Testis (tissue), 3 donors: ENCODE results near the gene NTMT1. TPM values are rescaled to one million over a fixed set of nuclear protein-coding genes. Genes with fewer than 3 reads are reported as not detected.

ENCODE experiments used
- DNase-seq: peaks from one replicate; pipeline ENCODE4 v3.0.0-alpha.2; 2019
- H3K27ac ChIP-seq, 2 donors: fragments of 200-600 bp; sonication (generic); one replicate each; pipeline ENCODE4 v1.5.1; 2019
- H3K27me3 ChIP-seq: fragments of 200-600 bp; sonication (generic); one replicate; pipeline ENCODE4 v1.5.1; 2019
- H3K36me3 ChIP-seq: fragments of 200-600 bp; sonication (generic); one replicate; pipeline ENCODE4 v1.5.1; 2017; ENCODE audit warnings: low read depth; ENCODE audit errors: missing control alignments
- H3K4me1 ChIP-seq: fragments of 200-600 bp; sonication (generic); one replicate; pipeline ENCODE4 v1.5.1; 2019
- H3K4me3 ChIP-seq, 2 donors: fragments of 200-600 bp; sonication (generic); one replicate each; pipeline ENCODE4 v1.5.1; 2017 to 2019
- H3K9me3 ChIP-seq: fragments of 200-600 bp; sonication (generic); one replicate; pipeline ENCODE4 v1.5.1; 2017
- CTCF ChIP-seq, 3 experiments: fragments of 450-650 bp in 2 of 3; fragments of 200-600 bp in 1 of 3; sonication (generic) in 1 of 3; IDR thresholded peaks; one replicate each; pipeline ENCODE4 v1.5.1; 2016 to 2019; ENCODE audit warnings: antibody characterized with exemption in 3 of 3, mild to moderate bottlenecking in 2 of 3, moderate library complexity in 1 of 3
- POLR2A ChIP-seq: fragments of 450-650 bp; IDR thresholded peaks from one replicate; pipeline ENCODE4 v1.6.1; 2017; ENCODE audit warnings: antibody characterized with exemption, mild to moderate bottlenecking, moderate library complexity
- WGBS, 2 donors: methylation state at CpG; one replicate each; pipeline ENCODE4 v1.1.5; 2018; 5-methylcytosine and 5-hydroxymethylcytosine counted together
- intact Hi-C: fragments of 100-400 bp; cut with DNase I; formaldehyde crosslinking; loops from one replicate; pipeline ENCODE4 v1.15.1; 2023; ENCODE audit warnings: low total_unique reads
- polyA plus RNA-seq: library from polyadenylated mRNA; stranded (reverse); fragments of 350-450 nt; fragmentation: Illumina TruSeq; extraction: RNeasy Lipid Tissue Mini Kit (QIAGEN cat#74804); gene quantifications from one replicate; pipeline ENCODE4 v1.2.3, GENCODE V29; 2014; ENCODE audit warnings: low read depth, low replicate concordance; ENCODE audit not compliant: insufficient read depth
- total RNA-seq, 2 donors: library from RNA; depleted of rRNA; stranded (reverse); fragments of >200 nt; gene quantifications; one replicate each; pipeline ENCODE4 v1.2.3, GENCODE V29; 2016

The NTMT1 gene
- total and polyA plus RNA-seq, 3 donors from 2014 or later: 71.8 to 189 (median 82.6) TPM

DNA sequence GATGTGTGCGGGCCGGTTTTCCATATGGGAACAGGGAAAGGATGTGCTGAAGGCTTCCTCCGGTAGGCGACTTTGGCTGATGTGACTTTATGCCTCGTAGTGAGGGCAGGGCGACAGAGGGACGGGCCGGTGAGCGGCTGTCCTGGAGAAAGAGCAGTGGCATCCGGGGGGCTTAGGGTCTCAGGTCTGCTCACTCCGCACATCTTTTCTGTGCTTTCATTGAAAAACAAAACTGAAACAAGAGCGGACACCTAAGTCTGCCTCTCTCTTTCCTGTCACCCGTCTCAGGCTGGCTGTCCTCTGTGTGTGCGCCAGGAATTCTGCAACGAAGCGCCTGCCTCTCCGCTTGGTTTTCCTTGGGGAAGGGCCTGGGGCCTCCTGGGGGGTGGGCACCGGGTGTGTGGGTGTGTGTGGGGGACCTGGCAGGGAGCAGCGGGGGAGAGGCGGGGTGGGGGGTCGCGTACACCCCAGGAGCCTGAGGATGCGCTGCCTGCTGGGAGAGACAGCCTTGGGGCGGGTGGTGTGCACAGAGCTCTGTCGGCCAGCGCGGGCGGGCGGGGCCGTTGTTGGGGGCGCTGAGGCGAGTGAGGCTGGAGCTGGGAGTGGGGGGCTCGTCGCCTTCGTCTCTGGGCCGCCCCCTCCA, 38.9 kb downstream of the NTMT1 start:
- intact Hi-C loops: no loop called here
- no peak overlapping the region for H3K27ac ChIP-seq
- TF ChIP-seq CTCF (IDR thresholded peaks at IDR 0.05): no peak
- TF ChIP-seq POLR2A: no peak
- no peak for DNase-seq
- H3K36me3 ChIP-seq: no peaks in the 10 kb centered on the region
- peak overlapping the region; percentile 43 to 52 for H3K4me3 ChIP-seq
- no peaks in the 10 kb centered on the region for H3K27me3 ChIP-seq
- H3K4me1 ChIP-seq: no peaks in the 10 kb centered on the region
- WGBS, 2 donors: 8 to 18% methylated on average over 18 to 30 of the region's 36 CpGs
- H3K9me3 ChIP-seq: no peaks in the 10 kb centered on the region

GRCh38 chr9:129665389-129665775, 39.4 kb downstream of the NTMT1 start, which contains the start of gene PRRX2:
Gene PRRX2 (plus strand): TSS chr9:129665647. CDS start chr9:129665868, 221 bp downstream.
- intact Hi-C loops: no loop called here
- DNase-seq: peak; percentile 35

DNA sequence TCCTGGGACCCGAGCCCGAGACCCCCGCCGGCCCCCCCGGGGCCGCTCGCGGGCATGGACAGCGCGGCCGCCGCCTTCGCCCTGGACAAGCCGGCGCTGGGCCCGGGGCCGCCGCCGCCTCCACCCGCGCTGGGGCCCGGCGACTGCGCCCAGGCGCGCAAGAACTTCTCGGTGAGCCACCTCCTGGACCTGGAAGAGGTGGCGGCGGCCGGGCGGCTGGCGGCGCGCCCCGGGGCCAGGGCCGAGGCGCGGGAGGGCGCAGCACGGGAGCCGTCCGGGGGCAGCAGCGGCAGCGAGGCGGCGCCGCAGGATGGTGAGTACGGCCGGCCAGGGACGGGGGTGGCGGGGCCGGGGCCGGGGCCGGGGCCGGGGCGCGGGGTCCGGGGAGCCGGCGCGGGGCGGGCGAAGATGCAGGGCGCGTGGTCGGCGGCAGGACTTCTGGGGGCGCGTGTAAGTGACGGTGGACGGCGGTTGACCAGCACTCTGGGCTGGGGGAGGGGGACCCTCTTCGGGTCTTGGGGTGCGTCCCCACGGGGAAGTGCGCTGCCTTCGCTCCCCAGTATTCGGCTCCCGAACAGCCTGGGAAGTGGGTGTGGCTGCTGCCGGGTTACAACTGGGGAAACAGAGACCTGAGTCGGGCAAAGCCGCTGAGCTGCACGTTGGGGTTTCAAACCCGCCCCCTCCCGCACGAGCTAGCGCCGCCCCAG, 40.0 kb downstream of the NTMT1 start:
- no peak overlapping the region for H3K27ac ChIP-seq
- 7 to 9% methylated on average over 23 to 74 of the region's 88 CpGs for WGBS, 2 donors
- no peaks in the 10 kb centered on the region for H3K4me1 ChIP-seq
- no peak for TF ChIP-seq POLR2A
- no peak for TF ChIP-seq CTCF (IDR thresholded peaks at IDR 0.05)
- H3K9me3 ChIP-seq: no peaks in the 10 kb centered on the region
- no peaks in the 10 kb centered on the region for H3K27me3 ChIP-seq
- no peaks in the 10 kb centered on the region for H3K36me3 ChIP-seq
- DNase-seq: peak; percentile 18
- intact Hi-C loops: no loop called here
- H3K4me3 ChIP-seq: peak overlapping the region; percentile 43 to 53

More at GRCh38 chr9:129665389-129665775, 39.4 kb downstream of the NTMT1 start, which contains the start of gene PRRX2:
- H3K36me3 ChIP-seq: no peaks in the 10 kb centered on the region
- peak within 1 kb of the TSS in 1 of 2 donors; percentile 19 for H3K27ac ChIP-seq
- H3K4me1 ChIP-seq: no peaks in the 10 kb centered on the region
- H3K4me3 ChIP-seq: peak within 1 kb of the TSS; percentile 43 to 53
- no peaks in the 10 kb centered on the region for H3K27me3 ChIP-seq
- H3K9me3 ChIP-seq: no peaks in the 10 kb centered on the region
- TF ChIP-seq POLR2A (no peak), CTCF (IDR thresholded peaks at IDR 0.05) (no peak)
- WGBS, 2 donors: 1 to 4% methylated on average over 17 to 30 of the region's 37 CpGs

DNA sequence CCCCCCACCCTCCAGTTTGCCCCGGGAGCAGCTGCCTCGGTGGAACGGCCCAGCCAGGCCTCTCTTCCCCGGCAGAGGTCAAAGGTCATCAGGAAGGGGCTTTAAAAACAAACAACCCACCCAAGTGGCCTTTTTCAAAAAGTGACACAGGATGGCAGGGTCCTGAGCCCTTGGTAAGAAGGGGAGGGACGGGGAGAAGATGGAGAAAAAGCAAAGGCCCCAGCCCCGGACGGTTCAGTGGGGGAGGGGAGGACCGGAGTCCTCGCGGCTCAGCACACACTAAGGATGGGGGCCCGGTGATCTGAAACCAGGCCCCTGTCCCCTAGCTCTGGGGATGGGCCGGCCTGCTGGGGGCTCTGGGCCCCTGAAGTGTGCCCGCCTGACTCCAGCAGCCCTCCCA, 40.6 kb downstream of the NTMT1 start:
- 23 to 24% methylated on average over 11 to 13 of the region's 13 CpGs for WGBS, 2 donors
- intact Hi-C loops: no loop called here
- H3K27me3 ChIP-seq: no peaks in the 10 kb centered on the region
- no peak overlapping the region for H3K27ac ChIP-seq
- no peak for TF ChIP-seq CTCF (IDR thresholded peaks at IDR 0.05)
- no peak for TF ChIP-seq POLR2A
- no peak for DNase-seq
- no peaks in the 10 kb centered on the region for H3K36me3 ChIP-seq
- no peaks in the 10 kb centered on the region for H3K4me1 ChIP-seq
- H3K4me3 ChIP-seq: peak overlapping the region; percentile 43 to 53
- no peaks in the 10 kb centered on the region for H3K9me3 ChIP-seq
